ENCODE data around the gene NOS3. TPM values are rescaled to one million over a fixed set of nuclear protein-coding genes. Genes with fewer than 3 reads are reported as not detected.

The NOS3 gene
- total and polyA plus RNA-seq, 9 of the 15 experiments (the other 6 are each of a cell fraction or from before 2014, with no cell fraction given) = 1.1 to 121 (median 23.6) TPM

DNA sequence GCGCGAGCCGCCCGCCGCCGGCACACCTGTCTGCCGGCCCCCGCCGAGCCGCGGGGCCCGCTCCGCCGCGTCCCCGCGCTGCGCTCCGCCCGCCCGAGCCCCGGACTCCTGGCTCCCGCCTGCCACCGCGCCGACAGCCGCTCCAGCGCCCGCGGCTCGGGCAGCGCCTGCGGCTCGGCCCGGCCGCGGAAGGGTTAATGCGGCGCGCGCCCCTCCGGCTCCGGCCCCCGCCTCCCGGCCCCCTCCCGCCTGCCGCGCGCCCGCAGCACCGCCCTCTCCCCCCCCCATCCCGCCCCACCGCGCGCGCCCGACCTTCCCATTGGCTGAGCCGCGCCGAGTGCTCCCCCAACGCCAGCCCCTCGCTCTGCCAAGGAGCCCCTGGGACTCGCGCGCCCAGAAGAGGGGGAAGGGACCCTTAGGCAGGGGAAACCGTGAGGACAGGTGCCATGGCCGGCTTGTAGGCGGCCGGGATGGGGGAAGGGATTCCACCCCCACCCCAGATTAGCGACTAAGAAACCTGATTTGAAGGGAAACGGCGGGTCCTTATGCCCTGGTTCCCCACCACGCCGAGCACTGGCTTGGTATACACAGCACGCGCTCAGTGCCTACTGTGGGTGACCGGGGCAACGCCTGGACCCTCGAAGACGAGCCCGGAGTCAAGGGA lies 12.6 kb upstream of the NOS3 start, which contains the start of gene KCNH2 (continued):
- TF ChIP-seq ZBTB9 (CRISPR knock-in tag; IDR thresholded peaks at IDR 0.05) (0 out of 2 replicates have a peak, but pooled peaks have one; percentile 10), HMBOX1 (IDR thresholded peaks at IDR 0.05) (no peak), CTBP1 (IDR thresholded peaks at IDR 0.05; ENCODE audit: borderline replicate concordance) (no peak), KDM2B (CRISPR knock-in tag; IDR thresholded peaks at IDR 0.05) (no peak), PHF8 (IDR thresholded peaks at IDR 0.05; ENCODE audit: borderline replicate concordance, low read length) (peak; percentile 49; the same call in 1 of the 2 replicates), RBBP5 (IDR thresholded peaks at IDR 0.05; ENCODE audit: borderline replicate concordance, insufficient read depth, low read length, poor library complexity, severe bottlenecking) (peak; percentile 27), ASH1L (IDR thresholded peaks at IDR 0.05; ENCODE audit: borderline replicate concordance, low read depth, partially characterized antibody) (no peak), RBFOX2 (IDR thresholded peaks at IDR 0.05; ENCODE audit: low read depth, low read length) (0 out of 2 replicates have a peak, but pooled peaks have one; percentile 26), THRB (CRISPR knock-in tag; conservative IDR thresholded peaks at IDR 0.05) (no peak), ZNF507 (tag; conservative IDR thresholded peaks at IDR 0.05) (no peak), GABPA (tag; conservative IDR thresholded peaks at IDR 0.05; ENCODE audit: low read depth) (peak; percentile 22; the same call in 1 of the 2 replicates), CCNT2 (IDR thresholded peaks at IDR 0.05; ENCODE audit: borderline replicate concordance, extremely low read depth, insufficient read length, low read depth, low read length) (peak; percentile 48)
- TF ChIP-seq, protein P1, sequence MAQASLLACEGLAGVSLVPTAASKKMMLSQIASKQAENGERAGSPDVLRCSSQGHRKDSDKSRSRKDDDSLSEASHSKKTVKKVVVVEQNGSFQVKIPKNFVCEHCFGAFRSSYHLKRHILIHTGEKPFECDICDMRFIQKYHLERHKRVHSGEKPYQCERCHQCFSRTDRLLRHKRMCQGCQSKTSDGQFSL (CRISPR knock-in tag; IDR thresholded peaks at IDR 0.05) = peak; percentile 96
- TF ChIP-seq, protein P1 (tag; IDR thresholded peaks at IDR 0.05) = peak in 1 of 2 experiments; percentile 92; a peak in 2 of 4 replicates
- TF ChIP-seq, protein P2, sequence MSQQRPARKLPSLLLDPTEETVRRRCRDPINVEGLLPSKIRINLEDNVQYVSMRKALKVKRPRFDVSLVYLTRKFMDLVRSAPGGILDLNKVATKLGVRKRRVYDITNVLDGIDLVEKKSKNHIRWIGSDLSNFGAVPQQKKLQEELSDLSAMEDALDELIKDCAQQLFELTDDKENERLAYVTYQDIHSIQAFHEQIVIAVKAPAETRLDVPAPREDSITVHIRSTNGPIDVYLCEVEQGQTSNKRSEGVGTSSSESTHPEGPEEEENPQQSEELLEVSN (IDR thresholded peaks at IDR 0.05; ENCODE audit: borderline replicate concordance in 1 of 2, extremely low read depth in 1 of 2, insufficient read depth in 1 of 2, insufficient read length in 1 of 2, low read depth in 1 of 2, low read length in 1 of 2, poor library complexity in 1 of 2, severe bottlenecking in 1 of 2) = peak in 1 of 2 experiments; percentile 41
- TF ChIP-seq, protein P3, sequence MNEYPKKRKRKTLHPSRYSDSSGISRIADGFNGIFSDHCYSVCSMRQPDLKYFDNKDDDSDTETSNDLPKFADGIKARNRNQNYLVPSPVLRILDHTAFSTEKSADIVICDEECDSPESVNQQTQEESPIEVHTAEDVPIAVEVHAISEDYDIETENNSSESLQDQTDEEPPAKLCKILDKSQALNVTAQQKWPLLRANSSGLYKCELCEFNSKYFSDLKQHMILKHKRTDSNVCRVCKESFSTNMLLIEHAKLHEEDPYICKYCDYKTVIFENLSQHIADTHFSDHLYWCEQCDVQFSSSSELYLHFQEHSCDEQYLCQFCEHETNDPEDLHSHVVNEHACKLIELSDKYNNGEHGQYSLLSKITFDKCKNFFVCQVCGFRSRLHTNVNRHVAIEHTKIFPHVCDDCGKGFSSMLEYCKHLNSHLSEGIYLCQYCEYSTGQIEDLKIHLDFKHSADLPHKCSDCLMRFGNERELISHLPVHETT (CRISPR knock-in tag; conservative IDR thresholded peaks at IDR 0.05 in 1 of 2, IDR thresholded peaks at IDR 0.05 in 1 of 2) = peak in 1 of 2 experiments; percentile 46; a peak in 1 of 4 replicates

Data from K562 (cell line).